Endothelial cell of umbilical vein (primary cell): ENCODE measurements around the gene CBX3. TPM values are rescaled to one million over a fixed set of nuclear protein-coding genes. Genes with fewer than 3 reads are reported as not detected.
"Not testable (repeated sequence)": the region's sequence is repeated elsewhere in the genome, so short reads cannot be mapped to it uniquely, and the experiment has no call there.

Experiments used
- BruUV-seq: library from RNA; stranded (reverse); fragments of 400-500 nt; replicated peaks from 2 replicates; lab custom pipeline; 2021; lab: Mats Ljungman, UMichigan
- CTCF ChIA-PET: fragments of 300-600, 350-600 bp; sonication (Branson Sonifier 250); formaldehyde crosslinking; loops from one replicate; lab custom pipeline; 2021; ENCODE audit warnings: antibody characterized with exemption, inconsistent platforms; lab: Charles Lee
- POLR2A ChIA-PET: fragments of 300-600, 350-600 bp; sonication (Branson Sonifier 250); formaldehyde crosslinking; loops from one replicate; lab custom pipeline; 2021; ENCODE audit warnings: antibody characterized with exemption, inconsistent platforms; lab: Charles Lee
- DNase-seq: peaks from one replicate; pipeline ENCODE4 v3.0.0-alpha.2; 2011; ENCODE audit warnings: low read depth, low spot score
- FAIRE-seq: peaks from 2 replicates; lab custom pipeline; 2011; peaks lifted over from hg19 to GRCh38; lab: Jason Lieb, UNC
- H2AFZ ChIP-seq: 2 replicates; pipeline ENCODE4 v1.6.0; 2012; ENCODE audit warnings: low read depth, low read length, control low read depth, inconsistent platforms
- H3K27ac ChIP-seq: 2 replicates; pipeline ENCODE4 v1.5.1; 2011; ENCODE audit warnings: low read depth, mild to moderate bottlenecking, control low read depth, low read length, moderate library complexity; ENCODE audit not compliant: insufficient read depth
- H3K27me3 ChIP-seq, 2 experiments: 2 replicates each; pipeline versions ENCODE4 v1.6.0 to v1.6.1; 2011; ENCODE audit warnings: low read length in 2 of 2, mixed read lengths in 1 of 2; ENCODE audit not compliant: control insufficient read depth in 2 of 2, insufficient read depth in 2 of 2
- H3K36me3 ChIP-seq, 2 experiments: 2 replicates in 1 of 2; 3 replicates in 1 of 2; pipeline ENCODE4 v1.5.1; 2011; ENCODE audit warnings: low read length in 2 of 2, mild to moderate bottlenecking in 1 of 2, moderate library complexity in 1 of 2; ENCODE audit not compliant: control insufficient read depth in 2 of 2, insufficient read depth in 2 of 2; ENCODE audit errors: extremely low read depth in 1 of 2
- H3K4me1 ChIP-seq: 3 replicates; pipeline ENCODE4 v1.5.1; 2011; ENCODE audit warnings: mild to moderate bottlenecking, low read length; ENCODE audit not compliant: control insufficient read depth, insufficient read depth; ENCODE audit errors: extremely low read depth
- H3K4me2 ChIP-seq: 2 replicates; pipeline ENCODE4 v1.6.1; 2011; ENCODE audit warnings: low read length, control low read depth, mixed read lengths; ENCODE audit not compliant: insufficient read depth
- H3K4me3 ChIP-seq, 3 experiments: fragments of 200-600 bp in 1 of 3; sonication (generic), shearing (Covaris generic) in 1 of 3; replicated peaks in 1 of 3; 2 replicates each; pipeline ENCODE4 v1.5.1; 2011 to 2016; ENCODE audit warnings: control low read depth in 3 of 3, low read length in 3 of 3, mild to moderate bottlenecking in 2 of 3, inconsistent platforms in 1 of 3, low read depth in 1 of 3, moderate library complexity in 1 of 3; ENCODE audit not compliant: insufficient read depth in 1 of 3
- H3K79me2 ChIP-seq: 2 replicates; pipeline ENCODE4 v1.6.0; 2012; ENCODE audit warnings: low read length, inconsistent platforms; ENCODE audit not compliant: control insufficient read depth, insufficient read depth
- H3K9ac ChIP-seq: replicated peaks from 2 replicates; pipeline ENCODE3; 2011; ENCODE audit warnings: low read length, control low read depth; ENCODE audit not compliant: insufficient read depth; ENCODE audit errors: extremely low read depth
- H3K9me1 ChIP-seq: replicated peaks from 3 replicates; pipeline ENCODE4 v1.6.0; 2011; ENCODE audit warnings: mild to moderate bottlenecking, low read length; ENCODE audit not compliant: control insufficient read depth, insufficient read depth; ENCODE audit errors: extremely low read depth
- H3K9me3 ChIP-seq: replicated peaks from 2 replicates; pipeline ENCODE4 v1.5.1; 2012; ENCODE audit warnings: low read length, inconsistent platforms; ENCODE audit not compliant: control insufficient read depth, insufficient read depth
- H4K20me1 ChIP-seq: replicated peaks from 2 replicates; pipeline ENCODE3; 2011; ENCODE audit warnings: mild to moderate bottlenecking, low read length; ENCODE audit not compliant: control insufficient read depth, insufficient read depth; ENCODE audit errors: extremely low read depth
- CTCF ChIP-seq, 2 donors: IDR thresholded peaks; 1 replicate in 1 of 2; 2 replicates in 1 of 2; pipeline ENCODE4 v1.5.1; 2011; ENCODE audit warnings: low read length in 2 of 2, mild to moderate bottlenecking in 2 of 2, moderate library complexity in 2 of 2, control low read depth in 1 of 2, inconsistent platforms in 1 of 2, low read depth in 1 of 2; ENCODE audit not compliant: insufficient read depth in 1 of 2; ENCODE audit errors: extremely low read depth in 1 of 2
- MAX ChIP-seq: IDR thresholded peaks from 2 replicates; pipeline ENCODE4 v1.6.1; 2011; ENCODE audit not compliant: insufficient read depth, insufficient read length
- MYC ChIP-seq: IDR thresholded peaks from one replicate; pipeline ENCODE4 v1.6.1; 2011; ENCODE audit warnings: mild to moderate bottlenecking, low read depth, low read length
- POLR2A ChIP-seq: IDR thresholded peaks from 2 replicates; pipeline ENCODE4 v1.6.1; 2012; ENCODE audit warnings: low read depth, mild to moderate bottlenecking, control low read depth, low read length
- POLR2AphosphoS5 ChIP-seq: IDR thresholded peaks from 2 replicates; pipeline ENCODE4 v1.6.1; 2012; ENCODE audit warnings: low read depth, mild to moderate bottlenecking, control low read depth, low read length, moderate library complexity; ENCODE audit not compliant: insufficient read depth
- dilution Hi-C: fragments of 300-500 bp; cut with MboI; formaldehyde crosslinking; loops from one replicate; pipeline ENCODE4 v1.15.0; 2019; ENCODE audit warnings: low sequenced_read_pairs; ENCODE audit not compliant: extremely low pct_ligation_motif_present
- intact Hi-C: fragments of 100-400 bp; cut with micrococcal nuclease; formaldehyde crosslinking; loops from one replicate; pipeline ENCODE4 v1.10.0; 2022
- polyA plus RNA-seq, 4 experiments: library from polyadenylated mRNA; depleted of rRNA in 3 of 4; stranded (reverse) in 3 of 4; unstranded in 1 of 4; fragments of >200 nt; gene quantifications; 2 replicates each; pipeline versions ENCODE4 v1.2.1 to v1.2.3, GENCODE V29; 2011 to 2012; ENCODE audit warnings: missing spikeins in 1 of 4
- total RNA-seq: library from RNA; stranded (reverse); gene quantifications from 2 replicates; pipeline ENCODE4 v1.2.3, GENCODE V29; 2021

The CBX3 gene
- total and polyA plus RNA-seq, 2 donors (not counting 3 experiments of a cell fraction or from before 2014, with no cell fraction given) = 47.5 to 200 TPM

- DNase-seq (peak; percentile 77), FAIRE-seq (peak; percentile 50)
- Histone ChIP-seq H3K9me1 (no peaks in the 10 kb centered on the region), H3K79me2 (peaks cover 42% of the 10 kb centered on the region), H3K4me3 (peak within 1 kb of the TSS; percentile 42 to 71 (median 68)), H3K9ac (peak within 1 kb of the TSS; percentile 45), H3K4me2 (peak within 1 kb of the TSS; percentile 76), H3K36me3 (no peaks in the 10 kb centered on the region), H3K27ac (peak within 1 kb of the TSS; percentile 92), H3K27me3 (peaks cover 0 to 4% of the 10 kb centered on the region in 2 experiments), H3K4me1 (peaks cover 45% of the 10 kb centered on the region), H2AFZ (peak within 1 kb of the TSS; percentile 98), H4K20me1 (no peaks in the 10 kb centered on the region), H3K9me3 (no peaks in the 10 kb centered on the region)
- POLR2A ChIA-PET = interaction anchor here (0.7 to 1.7 kb wide), 8 partner anchors 9 to 49 kb away, joined by 3 to 8 read pairs (median 6); partner anchors contain the start of gene CBX3
- CTCF ChIA-PET = interaction anchor here (0.6 to 1.7 kb wide), 21 partner anchors 9 to 516 kb away, joined by 3 to 19 read pairs (median 3); partner anchors contain the start of genes CBX3 and HNRNPA2B1
- BruUV-seq = no TSS peak
- peak; percentile 62 for TF ChIP-seq POLR2AphosphoS5
- TF ChIP-seq MAX = no peak
- TF ChIP-seq MYC = no peak
- TF ChIP-seq POLR2A = peak; percentile 46
- peak in 1 of 2 donors; percentile 7 for TF ChIP-seq CTCF (IDR thresholded peaks at IDR 0.05; ENCODE audit: extremely low read depth in 1 of 2, insufficient read depth in 1 of 2, low read depth in 1 of 2, low read length in 2 of 2)
- dilution Hi-C loops (no loop called here), intact Hi-C loops (loop anchor here (2.0 to 10.0 kb wide), 7 partner anchors 51 to 963 kb away; no protein-coding TSS in a partner anchor)
Observed at GRCh38 chr7:26151953-26152781, 49.4 kb upstream of the CBX3 start, which contains the start of gene NFE2L3. TSS of gene NFE2L3 (plus strand) at chr7:26152198. CDS start at chr7:26152499, 301 bp downstream.

GRCh38 chr7:26152782-26153240 is 48.7 kb upstream of the CBX3 start:
- H2AFZ ChIP-seq = peak overlapping the region; percentile 98
- H3K79me2 ChIP-seq = peaks cover 46% of the 10 kb centered on the region
- peak overlapping the region; percentile 92 for H3K27ac ChIP-seq
- ChIA-PET CTCF (interaction anchor here (0.8 to 1.7 kb wide), 9 partner anchors 9 to 217 kb away, joined by 3 to 19 read pairs (median 5); partner anchors contain the start of genes CBX3 and HNRNPA2B1), POLR2A (interaction anchor here (1.2 kb wide), 1 partner anchor 49 kb away, joined by 7 read pairs; the partner anchor contains the start of gene CBX3)
- H3K4me3 ChIP-seq = peak overlapping the region; percentile 42 to 71 (median 68)
- FAIRE-seq, BruUV-seq, dilution Hi-C loops, DNase-seq, H3K9me3 ChIP-seq, H3K9me1 ChIP-seq, H3K36me3 ChIP-seq, H4K20me1 ChIP-seq, H3K27me3 ChIP-seq: not testable (repeated sequence)
- peaks cover 51% of the 10 kb centered on the region for H3K4me1 ChIP-seq
- intact Hi-C loops = loop anchor here (2.0 to 10.0 kb wide), 7 partner anchors 52 to 962 kb away; no protein-coding TSS in a partner anchor
- peak overlapping the region; percentile 76 for H3K4me2 ChIP-seq
- H3K9ac ChIP-seq = peak overlapping the region; percentile 45
